ENCODE data around the gene NAXD. TPM values are rescaled to one million over a fixed set of nuclear protein-coding genes. Genes with fewer than 3 reads are reported as not detected.
"Not testable (repeated sequence)": the region's sequence is repeated elsewhere in the genome, so short reads cannot be mapped to it uniquely, and the experiment has no call there.

The NAXD gene
- total RNA-seq, 1 donor from 2014 or later, result 32.7 TPM

GRCh38 chr13:110665491-110666254 is 50.3 kb downstream of the NAXD start:
- peak; percentile 96 for ATAC-seq (ENCODE audit: low read depth)
- Mint-ChIP-seq H3K9me3 (no peaks in the 10 kb centered on the region), H3K4me3 (peak overlapping the region; percentile 67), H3K27me3 (no peaks in the 10 kb centered on the region), H3K36me3 (ENCODE audit: low read depth) (peaks cover 85% of the 10 kb centered on the region), H3K4me1 (peaks cover 69% of the 10 kb centered on the region), H3K27ac (peak overlapping the region; percentile 80)
- POLR2A ChIA-PET, result interaction anchor here (0.9 to 3.4 kb wide), 6 partner anchors 9 to 249 kb away, joined by 3 to 40 read pairs (median 5); partner anchors contain the start of gene ANKRD10
- CTCF ChIA-PET, result interaction anchor here (0.6 to 1.7 kb wide), 4 partner anchors 11 to 21 kb away, joined by 3 to 5 read pairs (median 5); no protein-coding TSS in a partner anchor
- intact Hi-C loops (cut with micrococcal nuclease), result loop anchor here (1.0 kb wide), 2 partner anchors 11 to 12 kb away; no protein-coding TSS in a partner anchor
- no peak for DNase-seq
- TF ChIP-seq, protein P1, sequence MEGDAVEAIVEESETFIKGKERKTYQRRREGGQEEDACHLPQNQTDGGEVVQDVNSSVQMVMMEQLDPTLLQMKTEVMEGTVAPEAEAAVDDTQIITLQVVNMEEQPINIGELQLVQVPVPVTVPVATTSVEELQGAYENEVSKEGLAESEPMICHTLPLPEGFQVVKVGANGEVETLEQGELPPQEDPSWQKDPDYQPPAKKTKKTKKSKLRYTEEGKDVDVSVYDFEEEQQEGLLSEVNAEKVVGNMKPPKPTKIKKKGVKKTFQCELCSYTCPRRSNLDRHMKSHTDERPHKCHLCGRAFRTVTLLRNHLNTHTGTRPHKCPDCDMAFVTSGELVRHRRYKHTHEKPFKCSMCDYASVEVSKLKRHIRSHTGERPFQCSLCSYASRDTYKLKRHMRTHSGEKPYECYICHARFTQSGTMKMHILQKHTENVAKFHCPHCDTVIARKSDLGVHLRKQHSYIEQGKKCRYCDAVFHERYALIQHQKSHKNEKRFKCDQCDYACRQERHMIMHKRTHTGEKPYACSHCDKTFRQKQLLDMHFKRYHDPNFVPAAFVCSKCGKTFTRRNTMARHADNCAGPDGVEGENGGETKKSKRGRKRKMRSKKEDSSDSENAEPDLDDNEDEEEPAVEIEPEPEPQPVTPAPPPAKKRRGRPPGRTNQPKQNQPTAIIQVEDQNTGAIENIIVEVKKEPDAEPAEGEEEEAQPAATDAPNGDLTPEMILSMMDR (IDR thresholded peaks at IDR 0.05), result no peak

DNA sequence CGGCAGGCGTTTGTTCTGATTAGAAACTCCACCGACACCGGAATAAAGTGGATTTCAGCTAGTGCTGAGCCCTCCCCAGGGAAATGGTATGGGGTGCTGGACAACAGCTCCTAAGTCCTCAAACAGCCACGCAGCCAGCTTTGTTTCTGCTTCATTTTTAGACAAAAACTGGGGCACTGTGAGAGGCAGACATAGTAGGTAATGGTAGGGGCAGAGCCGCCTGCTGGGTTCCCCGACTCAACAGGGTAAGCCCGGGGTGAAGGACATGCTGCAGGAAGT is 50.8 kb downstream of the NAXD start:
- intact Hi-C loops (cut with micrococcal nuclease), result no loop called here
- Mint-ChIP-seq H3K4me1 (peaks cover 73% of the 10 kb centered on the region), H3K9me3 (no peaks in the 10 kb centered on the region), H3K4me3 (no peak overlapping the region), H3K36me3 (ENCODE audit: low read depth) (peaks cover 89% of the 10 kb centered on the region), H3K27ac (peak overlapping the region; percentile 80), H3K27me3 (no peaks in the 10 kb centered on the region)
- ChIA-PET POLR2A (interaction anchor here (1.8 to 3.4 kb wide), 2 partner anchors 11 to 49 kb away, joined by 11 to 40 read pairs; no protein-coding TSS in a partner anchor), CTCF (interaction anchor here (0.9 to 1.7 kb wide), 2 partner anchors 15 to 21 kb away, joined by 5 read pairs; no protein-coding TSS in a partner anchor)
- TF ChIP-seq, protein P1 (IDR thresholded peaks at IDR 0.05), result no peak
- DNase-seq, result no peak
- ATAC-seq (ENCODE audit: low read depth), result no peak

DNA sequence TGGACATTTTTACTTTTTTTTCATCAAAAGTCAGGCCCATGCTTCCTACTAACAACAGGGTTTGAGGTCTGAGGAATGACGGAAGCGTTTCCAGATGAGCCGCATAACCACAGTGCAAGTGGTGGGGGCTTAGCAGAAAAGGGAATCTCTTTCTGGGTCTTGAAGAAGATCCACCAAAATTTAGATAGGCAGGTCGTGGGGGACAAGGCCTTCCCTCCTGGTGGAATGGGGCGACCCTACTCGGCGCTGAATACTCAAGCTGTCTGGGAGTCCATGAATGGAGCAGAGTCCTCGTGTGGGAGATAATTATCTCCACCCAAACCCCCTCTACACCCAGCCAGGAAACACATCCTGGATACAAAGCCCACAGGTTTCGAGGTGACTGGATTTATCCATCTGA is 53.7 kb downstream of the NAXD start:
- ChIA-PET POLR2A (interaction anchor here (1.1 to 1.5 kb wide), 2 partner anchors 44 to 46 kb away, joined by 4 read pairs; no protein-coding TSS in a partner anchor), CTCF (no interaction called here)
- DNase-seq (no peak), ATAC-seq (ENCODE audit: low read depth) (no peak)
- Mint-ChIP-seq H3K4me3 (no peak overlapping the region), H3K36me3 (ENCODE audit: low read depth) (peaks cover 80% of the 10 kb centered on the region), H3K27me3 (no peaks in the 10 kb centered on the region), H3K4me1 (peaks cover 67% of the 10 kb centered on the region), H3K9me3 (no peaks in the 10 kb centered on the region), H3K27ac (no peak overlapping the region)
- TF ChIP-seq, protein P1 (IDR thresholded peaks at IDR 0.05), result no peak
- intact Hi-C loops (cut with micrococcal nuclease), result no loop called here

GRCh38 chr13:110669814-110670213 is 54.5 kb downstream of the NAXD start:
- Mint-ChIP-seq H3K36me3 (ENCODE audit: low read depth) (peaks cover 80% of the 10 kb centered on the region), H3K4me1 (peaks cover 66% of the 10 kb centered on the region)
- H3K9me3 Mint-ChIP-seq; H3K4me3 Mint-ChIP-seq; ATAC-seq (ENCODE audit: low read depth); DNase-seq; POLR2A ChIA-PET; H3K27ac Mint-ChIP-seq; CTCF ChIA-PET; intact Hi-C loops (cut with micrococcal nuclease); H3K27me3 Mint-ChIP-seq: not testable (repeated sequence)

DNA sequence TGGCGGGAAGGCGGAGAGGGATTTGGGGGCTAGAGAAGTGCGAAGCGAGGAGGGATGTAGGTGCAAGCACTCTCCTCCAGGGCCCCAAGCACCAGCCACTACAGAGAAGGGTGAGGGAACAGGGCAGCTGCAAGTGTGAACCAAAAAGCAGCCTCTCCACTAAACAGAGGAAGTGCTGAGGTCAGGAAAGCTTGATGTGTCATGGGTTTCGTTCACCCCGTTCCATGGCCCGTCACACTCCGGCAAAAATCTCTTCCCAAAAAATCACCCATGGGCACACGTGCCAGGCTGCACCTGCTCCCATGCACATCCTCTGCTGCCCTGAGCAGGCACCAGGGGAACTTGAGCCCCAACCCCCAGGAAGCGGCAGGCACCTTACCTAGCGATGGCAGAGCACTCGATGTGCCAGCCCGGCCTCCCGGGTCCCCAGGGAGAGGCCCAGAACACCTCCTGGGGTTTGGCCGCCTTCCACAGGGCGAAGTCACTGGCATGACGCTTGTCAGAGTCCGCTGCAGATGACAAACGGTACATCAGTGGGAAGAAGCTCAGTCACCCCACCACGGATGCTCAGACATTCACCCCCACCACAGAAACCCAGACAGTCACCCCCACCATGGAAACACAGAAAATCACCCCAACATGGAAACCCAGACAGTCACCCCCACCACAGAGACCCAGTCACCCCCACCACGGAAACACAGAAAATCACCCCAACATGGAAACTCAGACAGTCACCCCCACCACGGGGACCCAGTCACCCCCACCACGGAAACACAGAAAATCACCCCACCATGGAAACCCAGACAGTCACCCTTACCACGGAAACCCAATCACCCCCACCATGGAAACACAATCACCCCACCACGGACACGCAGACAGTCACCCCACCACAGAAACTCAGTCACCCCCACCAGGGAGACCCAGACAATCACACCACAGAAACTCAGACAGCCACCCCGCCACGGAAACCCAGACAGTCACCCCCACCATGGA is 61.5 kb downstream of the NAXD start:
- ChIA-PET CTCF (interaction anchor here (0.8 to 1.8 kb wide), 9 partner anchors 12 to 248 kb away, joined by 3 to 13 read pairs (median 5); no protein-coding TSS in a partner anchor), POLR2A (interaction anchor here (1.0 to 2.7 kb wide), 17 partner anchors 11 to 508 kb away, joined by 3 to 169 read pairs (median 8); partner anchors contain the start of genes ANKRD10, CARS2, ING1 and NAXD)
- Mint-ChIP-seq H3K36me3 (ENCODE audit: low read depth) (peaks cover 48% of the 10 kb centered on the region), H3K4me3 (peak overlapping the region; percentile 88), H3K9me3 (no peaks in the 10 kb centered on the region), H3K27me3 (no peaks in the 10 kb centered on the region), H3K4me1 (peaks cover 71% of the 10 kb centered on the region), H3K27ac (peak overlapping the region; percentile 100)
- intact Hi-C loops (cut with micrococcal nuclease), result loop anchor here (1.0 to 5.0 kb wide), 11 partner anchors 12 to 507 kb away; partner anchors contain the start of genes ANKRD10 and CARS2
- TF ChIP-seq, protein P1 (IDR thresholded peaks at IDR 0.05), result no peak
- DNase-seq (peak; percentile 58), ATAC-seq (ENCODE audit: low read depth) (peak; percentile 73)

Data from activated B cell treated with CpG ODN at 0.5 μM for 24 hours (primary cell).